Ectodermal cell (in vitro differentiated cells): ENCODE measurements around the gene CEP135.
"Not testable (repeated sequence)": the region's sequence is repeated elsewhere in the genome, so short reads cannot be mapped to it uniquely, and the experiment has no call there.

Experiments used
- H3K27ac ChIP-seq: 2 replicates; pipeline ENCODE4 v1.7.0; 2013; ENCODE audit warnings: mild to moderate bottlenecking, low read depth, low read length; ENCODE audit not compliant: insufficient read depth, poor library complexity, severe bottlenecking
- H3K27me3 ChIP-seq: 2 replicates; pipeline ENCODE4 v1.7.0; 2013; ENCODE audit warnings: mild to moderate bottlenecking, low read length; ENCODE audit not compliant: insufficient read depth, control insufficient read depth, poor library complexity, severe bottlenecking
- H3K36me3 ChIP-seq: one replicate; pipeline ENCODE4 v1.7.0; 2013; ENCODE audit warnings: low read length; ENCODE audit not compliant: control insufficient read depth, insufficient read depth
- H3K4me1 ChIP-seq: one replicate; pipeline ENCODE4 v1.7.0; 2013; ENCODE audit warnings: low read length; ENCODE audit not compliant: control insufficient read depth, insufficient read depth
- H3K4me3 ChIP-seq: 2 replicates; pipeline ENCODE4 v1.7.0; 2013; ENCODE audit warnings: low read depth, low read length, control low read depth; ENCODE audit not compliant: insufficient read depth
- H3K9me3 ChIP-seq: 2 replicates; pipeline ENCODE4 v1.7.0; 2013; ENCODE audit warnings: mild to moderate bottlenecking, low read length, moderate library complexity; ENCODE audit not compliant: control insufficient read depth
- WGBS, 2 experiments: methylation state at CpG; one replicate each; pipeline ENCODE4 v1.1.7; 2013; ENCODE audit warnings: missing lambda C conversion rate in 2 of 2; 5-methylcytosine and 5-hydroxymethylcytosine counted together

The CEP135 gene

DNA sequence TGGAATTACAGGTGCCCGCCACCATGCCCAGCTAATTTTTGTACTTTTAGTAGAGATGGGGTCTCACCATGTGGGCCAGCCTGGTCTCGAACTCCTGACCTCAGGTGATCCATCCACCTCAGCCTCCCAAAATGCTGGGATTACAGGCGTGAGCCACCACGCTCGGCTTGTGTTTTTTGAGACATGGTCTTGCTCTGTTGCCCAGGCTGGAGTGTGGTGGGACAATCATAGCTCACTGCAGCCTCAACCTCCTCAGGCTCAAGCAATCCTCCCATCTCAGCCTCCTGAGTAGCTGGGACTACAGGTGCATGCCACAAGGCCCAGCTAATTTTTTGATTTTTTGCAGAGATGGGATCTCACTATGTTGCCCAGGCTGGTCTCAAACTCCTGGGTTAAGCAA lies 17.6 kb downstream of the CEP135 start:
- WGBS, 2 experiments: 87 to 91% methylated on average over 5 of the region's 5 CpGs
- not testable (repeated sequence) for H3K36me3 ChIP-seq, H3K27ac ChIP-seq, H3K9me3 ChIP-seq, H3K4me1 ChIP-seq, H3K27me3 ChIP-seq, H3K4me3 ChIP-seq

DNA sequence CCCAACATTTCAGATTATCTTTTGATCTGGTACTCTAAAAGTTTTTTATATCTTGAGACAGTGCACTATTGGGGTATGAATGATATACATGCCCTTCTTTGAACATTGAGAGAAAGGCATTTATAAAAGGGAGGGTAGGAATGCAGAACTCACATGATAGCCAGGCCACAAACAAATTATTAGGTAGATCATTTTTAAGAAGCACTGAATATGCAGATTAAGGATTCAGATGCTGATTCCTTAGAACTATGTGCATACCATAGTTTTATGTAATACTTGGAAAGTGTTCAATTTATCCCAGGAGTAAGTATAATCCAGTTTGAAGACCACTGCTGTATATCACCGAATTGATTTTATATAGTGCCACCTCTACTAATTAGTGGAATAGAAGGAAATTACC lies 18.6 kb downstream of the CEP135 start:
- no peak overlapping the region for H3K4me3 ChIP-seq
- peaks cover 3% of the 10 kb centered on the region for H3K36me3 ChIP-seq
- whole genome bisulfite sequencing, 2 experiments: 100% methylated on average over 1 of the region's 1 CpG; no CpG with 5 or more reads in 1 of the 2 experiments
- no peaks in the 10 kb centered on the region for H3K9me3 ChIP-seq
- no peaks in the 10 kb centered on the region for H3K27me3 ChIP-seq
- H3K4me1 ChIP-seq: no peaks in the 10 kb centered on the region
- no peak overlapping the region for H3K27ac ChIP-seq

DNA sequence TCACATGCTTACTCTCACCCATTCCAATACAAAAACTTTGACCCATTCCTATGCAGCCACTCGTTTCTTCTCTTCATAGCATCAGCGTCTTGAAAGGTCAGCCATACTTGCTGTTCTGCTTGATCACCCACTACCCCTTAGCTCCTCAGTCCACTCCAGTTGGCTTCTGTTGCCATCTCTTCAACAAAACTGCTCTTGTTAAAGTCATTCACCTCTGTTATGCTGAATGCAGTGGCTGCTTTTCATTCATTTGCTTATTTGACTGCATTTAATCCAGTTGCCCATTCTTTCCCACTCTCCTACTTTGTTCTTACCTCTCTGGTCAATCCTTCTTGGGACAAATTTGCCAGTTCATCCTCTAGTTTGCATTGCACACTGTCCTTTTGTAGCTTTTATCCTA lies 24.9 kb downstream of the CEP135 start:
- WGBS, 2 experiments: 87 to 90% methylated on average over 2 of the region's 2 CpGs
- Histone ChIP-seq H3K27ac (no peak overlapping the region), H3K27me3 (no peaks in the 10 kb centered on the region), H3K4me3 (no peak overlapping the region), H3K4me1 (no peaks in the 10 kb centered on the region), H3K9me3 (no peaks in the 10 kb centered on the region), H3K36me3 (no peaks in the 10 kb centered on the region)

DNA sequence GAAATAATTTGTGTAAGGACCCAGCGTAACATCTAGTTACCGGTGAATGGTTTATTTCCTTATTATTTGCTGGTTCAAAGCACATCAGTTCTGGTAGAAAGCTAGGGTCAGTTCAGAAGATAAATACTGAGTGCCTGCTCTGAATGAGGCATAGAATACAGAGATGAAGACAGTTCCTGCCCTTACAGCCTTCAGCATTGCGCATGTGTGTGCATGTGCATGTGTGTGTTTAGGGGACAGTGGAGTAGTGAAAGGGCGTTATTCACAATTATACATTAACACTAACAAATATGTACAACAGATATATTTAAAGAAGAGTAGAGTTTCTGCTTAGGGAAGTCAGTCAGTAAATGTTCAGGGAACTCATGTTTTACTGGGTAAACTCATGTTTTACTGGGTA lies 29.1 kb downstream of the CEP135 start:
- Histone ChIP-seq H3K27me3 (no peaks in the 10 kb centered on the region), H3K4me3 (no peak overlapping the region), H3K4me1 (no peaks in the 10 kb centered on the region), H3K9me3 (no peaks in the 10 kb centered on the region), H3K36me3 (peaks cover 5% of the 10 kb centered on the region), H3K27ac (no peak overlapping the region)
- WGBS, 2 experiments: 99 to 100% methylated on average over 3 of the region's 4 CpGs

GRCh38 chr4:55979562-55979961 lies 30.8 kb downstream of the CEP135 start:
- 94% methylated on average over 3 of the region's 3 CpGs for WGBS, 2 experiments
- Histone ChIP-seq H3K27me3 (no peaks in the 10 kb centered on the region), H3K36me3 (peaks cover 5% of the 10 kb centered on the region)

GRCh38 chr4:55980725-55981124 lies 32.0 kb downstream of the CEP135 start:
- 91 to 94% methylated on average over 1 of the region's 3 CpGs for WGBS, 2 experiments
- H3K4me3 ChIP-seq: no peak overlapping the region
- no peaks in the 10 kb centered on the region for H3K4me1 ChIP-seq
- H3K27me3 ChIP-seq: no peaks in the 10 kb centered on the region
- no peak overlapping the region for H3K27ac ChIP-seq
- no peaks in the 10 kb centered on the region for H3K9me3 ChIP-seq
- H3K36me3 ChIP-seq: peaks cover 5% of the 10 kb centered on the region

More at GRCh38 chr4:55979562-55979961, 30.8 kb downstream of the CEP135 start:
- Histone ChIP-seq H3K9me3 (no peaks in the 10 kb centered on the region), H3K27ac (no peak overlapping the region), H3K4me1 (no peaks in the 10 kb centered on the region), H3K4me3 (no peak overlapping the region)

GRCh38 chr4:55982976-55983375 lies 34.2 kb downstream of the CEP135 start:
- H3K4me3 ChIP-seq: no peak overlapping the region
- peaks cover 5% of the 10 kb centered on the region for H3K36me3 ChIP-seq
- H3K27ac ChIP-seq: no peak overlapping the region
- no peaks in the 10 kb centered on the region for H3K4me1 ChIP-seq
- no peaks in the 10 kb centered on the region for H3K9me3 ChIP-seq
- H3K27me3 ChIP-seq: no peaks in the 10 kb centered on the region

- H3K9me3 ChIP-seq: no peaks in the 10 kb centered on the region
- H3K4me1 ChIP-seq: no peaks in the 10 kb centered on the region
- H3K27ac ChIP-seq: no peak overlapping the region
- no peak overlapping the region for H3K4me3 ChIP-seq
- H3K27me3 ChIP-seq: no peaks in the 10 kb centered on the region
- no peaks in the 10 kb centered on the region for H3K36me3 ChIP-seq
Observed at GRCh38 chr4:55989766-55990165, 41.0 kb downstream of the CEP135 start.

DNA sequence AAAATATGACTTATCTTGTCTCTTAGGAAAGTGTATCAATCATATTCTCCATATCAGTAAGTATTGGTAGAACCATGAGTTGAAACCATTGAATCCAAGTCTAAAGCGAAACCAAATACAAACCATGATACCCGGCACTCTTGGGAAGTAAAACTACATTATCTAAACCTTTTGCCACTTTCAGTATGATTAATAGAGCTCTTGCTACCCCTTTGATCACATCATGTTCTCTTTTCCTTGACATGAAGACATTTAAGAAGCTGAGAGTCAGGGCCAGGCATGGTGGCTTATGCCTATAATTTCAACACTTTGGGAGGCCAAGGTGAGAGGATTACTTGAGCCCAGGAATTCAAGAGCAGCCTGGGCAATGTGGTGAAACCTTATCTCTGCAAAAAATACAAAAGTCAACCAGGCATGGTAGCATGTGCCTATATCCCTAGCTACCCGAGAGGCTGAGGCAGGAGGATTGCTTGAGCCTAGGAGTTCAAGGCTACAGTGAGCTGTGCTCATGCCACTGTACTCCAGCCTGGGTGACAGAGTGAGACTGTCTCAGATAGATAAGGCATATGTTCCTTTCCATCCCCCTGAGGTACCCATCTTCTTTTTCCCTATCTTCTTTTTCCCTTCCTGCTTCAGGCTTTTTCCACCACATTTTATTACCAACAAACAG lies 45.4 kb downstream of the CEP135 start:
- Histone ChIP-seq H3K4me3 (no peak overlapping the region), H3K36me3 (no peaks in the 10 kb centered on the region), H3K27me3 (no peaks in the 10 kb centered on the region), H3K27ac (no peak overlapping the region), H3K9me3 (no peaks in the 10 kb centered on the region), H3K4me1 (no peaks in the 10 kb centered on the region)
- 94 to 96% methylated on average over 3 of the region's 3 CpGs for WGBS, 2 experiments

DNA sequence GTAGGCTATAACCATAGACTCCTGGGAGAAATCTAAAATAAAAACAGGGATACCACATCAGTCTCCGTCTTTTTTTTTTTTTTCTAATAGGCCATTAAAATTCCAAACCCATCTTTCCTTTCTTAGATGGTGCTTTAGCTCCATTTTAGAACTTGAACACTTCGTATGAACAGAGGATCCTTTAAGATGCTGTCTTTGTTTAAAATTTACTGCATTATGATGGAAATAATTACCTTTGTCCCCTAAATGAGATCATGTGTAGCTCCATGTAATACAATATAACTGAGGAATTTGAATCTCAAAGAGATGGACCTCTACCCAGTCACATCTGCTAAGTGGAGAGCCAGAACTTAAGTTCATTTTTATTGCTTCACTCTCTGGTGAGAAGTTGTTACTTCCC lies 47.9 kb downstream of the CEP135 start:
- Histone ChIP-seq H3K36me3 (peaks cover 4% of the 10 kb centered on the region), H3K4me1 (no peaks in the 10 kb centered on the region), H3K27ac (no peak overlapping the region), H3K9me3 (no peaks in the 10 kb centered on the region), H3K4me3 (no peak overlapping the region), H3K27me3 (no peaks in the 10 kb centered on the region)
- WGBS, 2 experiments: 93% methylated on average over 1 to 2 of the region's 2 CpGs

DNA sequence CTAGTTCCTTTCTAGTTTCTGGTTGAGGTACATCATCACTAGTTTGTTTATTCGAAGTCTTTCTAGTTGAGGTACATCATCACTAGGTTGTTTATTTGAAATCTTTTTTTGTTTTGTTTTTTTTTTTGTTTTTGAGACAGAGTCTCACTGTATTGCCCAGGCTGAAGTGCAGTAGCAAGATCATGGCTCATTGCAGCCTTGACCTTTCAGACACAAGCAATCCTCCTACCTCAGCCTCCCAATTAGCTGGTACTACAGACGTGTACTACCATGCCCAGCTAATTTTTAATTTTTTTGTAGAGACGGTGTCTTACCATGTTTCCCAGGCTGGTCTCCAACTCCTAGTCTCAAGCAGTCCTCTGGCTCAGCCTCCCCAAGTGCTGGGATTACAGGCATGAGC lies 54.9 kb downstream of the CEP135 start:
- Histone ChIP-seq H3K4me3 (no peak overlapping the region), H3K4me1 (no peaks in the 10 kb centered on the region), H3K27me3 (no peaks in the 10 kb centered on the region), H3K36me3 (peaks cover 9% of the 10 kb centered on the region), H3K27ac (no peak overlapping the region), H3K9me3 (no peaks in the 10 kb centered on the region)
- WGBS, 2 experiments: 92 to 94% methylated on average over 3 of the region's 3 CpGs
